HT1080 (cell line): Measurements from ENCODE around the gene FREM3. TPM values are rescaled to one million over a fixed set of nuclear protein-coding genes. Genes with fewer than 3 reads are reported as not detected.
"Not testable (repeated sequence)": the region's sequence is repeated elsewhere in the genome, so short reads cannot be mapped to it uniquely, and the experiment has no call there.

Experiments
- DNase-seq: peaks from one replicate; pipeline ENCODE4 v3.0.0-alpha.2; 2015; ENCODE audit warnings: low read depth
- polyA plus RNA-seq, 2 experiments: library from polyadenylated mRNA; depleted of rRNA; stranded (reverse); fragments of >200 nt; gene quantifications; 2 replicates each; pipeline ENCODE4 v1.2.3, GENCODE V29; 2015
- total RNA-seq: library from RNA; depleted of rRNA; stranded (reverse); fragments of >200 nt; shearing (Covaris generic); gene quantifications from 2 replicates; pipeline ENCODE4 v1.2.3, GENCODE V29; 2014; rRNA removed

FREM3 gene
- not detected in 2 replicates for total RNA-seq
- polyA plus RNA-seq (2015; cell fraction: cytosol; rRNA removed), result not detected in 2 replicates
- polyA plus RNA-seq (2015; cell fraction: nucleus; rRNA removed), result not detected in 2 replicates

DNA sequence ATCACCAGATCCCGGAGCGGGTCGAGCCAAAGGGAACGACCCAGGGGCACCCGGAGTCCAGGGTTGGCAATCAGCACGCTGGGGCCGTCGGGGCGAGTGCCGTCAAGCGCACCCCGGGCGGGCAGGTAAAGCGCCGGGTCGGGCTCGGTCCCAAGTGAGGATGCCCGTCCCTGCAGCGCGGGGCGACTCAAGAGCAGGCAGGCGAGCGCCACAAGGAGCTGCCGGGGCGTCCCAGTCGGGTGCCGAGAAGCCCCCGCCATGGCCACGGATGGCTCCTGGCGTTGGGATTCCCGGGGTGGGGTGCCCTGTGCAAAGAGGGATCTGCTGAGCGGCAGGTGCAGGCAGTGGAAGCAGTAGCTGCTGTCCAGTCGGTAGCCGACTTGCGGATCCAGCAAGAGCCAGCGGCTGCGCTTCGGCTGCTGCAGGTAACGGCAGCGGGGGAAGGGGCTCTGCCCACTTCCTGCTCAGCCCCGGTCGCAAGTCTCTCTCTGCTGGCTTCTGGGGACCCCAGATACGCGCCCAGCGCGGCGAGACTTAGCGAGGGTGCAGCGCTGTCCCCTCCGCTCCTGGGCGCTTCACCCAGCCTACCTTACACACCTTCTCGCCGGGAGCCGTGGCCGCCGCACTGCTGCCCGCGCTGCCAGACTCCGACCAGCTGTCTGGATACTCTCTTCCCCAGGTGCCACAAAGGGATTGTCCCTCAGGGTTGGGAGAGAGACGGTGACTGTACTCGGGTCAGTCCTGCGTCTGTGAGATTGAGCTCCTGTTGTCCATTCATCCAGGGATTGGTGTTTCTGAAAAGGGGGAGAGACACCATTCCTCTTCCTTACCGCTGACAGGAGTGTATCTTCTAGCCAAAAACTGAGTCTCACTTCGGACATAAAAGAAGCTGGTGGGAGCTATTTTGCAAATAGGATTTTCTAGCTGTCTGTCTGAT lies at the start of gene FREM3:
Gene FREM3 (minus strand): TSS at position 260 of the 937 bp plus-strand sequence. CDS start 0 bp downstream, at position 260.
- no peak for DNase-seq

DNA sequence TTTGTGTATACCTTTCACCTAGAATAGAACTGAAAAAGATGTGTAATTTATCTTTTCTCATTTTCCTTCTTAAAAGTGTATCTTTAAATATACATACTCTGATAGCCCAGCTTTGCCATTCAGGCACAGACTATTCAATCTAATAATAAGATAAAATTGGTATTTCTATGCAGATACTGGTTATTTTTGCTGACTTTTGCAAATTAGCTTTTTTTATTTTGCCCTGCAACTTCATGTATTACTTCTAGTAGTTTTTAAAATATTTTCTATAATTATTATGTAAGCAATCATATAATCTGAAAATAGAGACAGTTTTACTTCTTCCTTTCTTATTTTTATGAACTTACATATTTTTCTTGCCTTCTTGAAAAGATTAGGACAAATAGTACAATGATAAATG lies 45.4 kb upstream of the FREM3 start:
- DNase-seq, result no peak

GRCh38 chr4:143743591-143743990 lies 43.1 kb upstream of the FREM3 start:
- DNase-seq, result no peak

- DNase-seq, result no peak
These were observed 42.4 kb upstream of the FREM3 start for GRCh38 chr4:143742834-143743233.

GRCh38 chr4:143736861-143737260 lies 36.4 kb upstream of the FREM3 start:
- no peak for DNase-seq

DNA sequence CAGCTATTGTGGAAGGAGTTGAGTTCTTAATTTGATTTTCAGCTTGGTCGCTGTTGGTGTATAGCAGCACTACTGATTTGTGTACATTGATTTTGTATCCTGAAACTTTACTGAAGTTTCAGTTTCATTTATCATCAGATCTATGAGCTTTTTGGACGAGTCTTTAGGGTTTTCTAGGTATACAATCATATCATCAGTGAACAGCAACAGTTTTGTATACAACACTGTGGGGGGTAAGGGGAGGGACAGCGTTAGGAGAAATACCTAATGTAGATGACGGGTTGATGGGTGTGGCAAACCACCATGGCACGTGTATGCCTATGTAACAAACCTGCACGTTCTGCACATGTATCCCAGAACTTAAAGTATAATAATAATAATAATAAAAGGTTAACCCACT lies 35.6 kb upstream of the FREM3 start:
- not testable (repeated sequence) for DNase-seq

DNA sequence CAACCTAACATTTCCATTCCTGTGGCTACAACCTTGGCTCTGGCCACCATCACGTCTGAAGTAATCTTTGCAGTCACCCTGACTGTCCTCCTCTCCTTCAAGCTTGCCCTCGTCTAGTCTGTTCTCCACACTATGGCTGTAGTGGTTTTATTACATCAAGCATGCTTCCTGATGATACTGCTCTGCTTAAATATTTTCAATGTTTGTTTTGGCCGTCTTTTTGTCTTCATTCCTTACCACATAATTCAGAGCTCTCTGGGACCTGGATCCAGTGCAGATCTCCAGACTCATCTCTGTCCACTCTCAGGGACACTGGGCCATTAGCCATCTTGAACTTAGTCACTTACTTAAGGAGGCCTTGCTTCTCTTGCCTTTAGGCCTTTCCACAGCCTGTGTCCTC lies 27.7 kb upstream of the FREM3 start:
- no peak for DNase-seq

GRCh38 chr4:143726714-143727113 lies 26.2 kb upstream of the FREM3 start:
- no peak for DNase-seq

DNA sequence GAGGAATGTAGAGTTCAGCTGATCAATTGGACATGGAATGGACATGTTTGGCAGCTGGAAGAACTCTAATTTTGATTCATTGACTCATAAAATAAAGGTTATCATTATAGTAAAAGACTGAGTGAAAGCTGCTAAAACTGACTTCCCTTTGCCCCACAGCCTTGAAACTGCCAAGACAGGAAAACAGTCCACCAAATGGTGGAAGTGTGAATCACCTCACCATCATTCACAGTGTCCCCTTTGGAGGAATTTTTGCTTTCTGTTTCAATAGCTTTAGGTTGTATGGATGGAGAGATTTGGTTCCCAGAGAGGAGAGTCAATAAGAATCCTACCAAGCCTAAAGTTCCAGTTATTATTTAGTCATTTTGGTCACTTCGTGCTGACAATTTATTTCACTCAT lies 20.8 kb upstream of the FREM3 start:
- DNase-seq, result peak; percentile 47

GRCh38 chr4:143718748-143719147 lies 18.3 kb upstream of the FREM3 start:
- not testable (repeated sequence) for DNase-seq

DNA sequence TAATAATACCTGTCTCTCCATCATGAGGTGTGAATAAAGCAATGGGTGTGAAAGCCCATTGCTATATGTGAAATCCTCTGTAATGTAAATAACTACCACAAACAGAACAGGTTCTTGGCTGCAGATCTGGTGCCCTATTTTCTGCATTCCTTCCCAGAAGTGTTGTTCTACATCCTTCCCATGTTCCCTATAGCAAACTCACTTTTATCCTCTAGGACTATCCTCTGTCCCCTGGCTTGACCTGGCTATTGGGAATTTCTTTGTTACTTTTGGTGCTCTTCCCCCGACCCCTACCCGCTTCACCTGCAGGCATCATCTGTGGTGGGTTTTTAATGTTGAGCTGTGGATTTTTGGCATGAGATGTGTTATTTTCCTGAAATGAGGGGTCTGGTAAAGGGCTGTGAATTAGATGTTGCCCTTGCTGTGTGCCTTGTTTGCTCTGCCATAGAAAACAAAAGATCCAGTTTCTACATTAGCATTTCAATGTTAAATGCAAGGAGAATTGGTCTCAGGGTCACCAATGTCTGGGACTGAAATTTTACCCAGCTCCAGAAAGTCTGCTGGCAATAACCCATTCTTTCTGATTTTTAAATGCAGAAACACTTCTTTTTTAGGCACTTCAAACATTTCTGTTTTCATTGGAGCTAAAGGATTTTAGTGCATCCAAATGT lies 13.6 kb upstream of the FREM3 start:
- no peak for DNase-seq

- DNase-seq, result no peak
These were observed 13.1 kb upstream of the FREM3 start for GRCh38 chr4:143713553-143713952.

GRCh38 chr4:143712155-143712550 lies 11.7 kb upstream of the FREM3 start:
- no peak for DNase-seq

DNA sequence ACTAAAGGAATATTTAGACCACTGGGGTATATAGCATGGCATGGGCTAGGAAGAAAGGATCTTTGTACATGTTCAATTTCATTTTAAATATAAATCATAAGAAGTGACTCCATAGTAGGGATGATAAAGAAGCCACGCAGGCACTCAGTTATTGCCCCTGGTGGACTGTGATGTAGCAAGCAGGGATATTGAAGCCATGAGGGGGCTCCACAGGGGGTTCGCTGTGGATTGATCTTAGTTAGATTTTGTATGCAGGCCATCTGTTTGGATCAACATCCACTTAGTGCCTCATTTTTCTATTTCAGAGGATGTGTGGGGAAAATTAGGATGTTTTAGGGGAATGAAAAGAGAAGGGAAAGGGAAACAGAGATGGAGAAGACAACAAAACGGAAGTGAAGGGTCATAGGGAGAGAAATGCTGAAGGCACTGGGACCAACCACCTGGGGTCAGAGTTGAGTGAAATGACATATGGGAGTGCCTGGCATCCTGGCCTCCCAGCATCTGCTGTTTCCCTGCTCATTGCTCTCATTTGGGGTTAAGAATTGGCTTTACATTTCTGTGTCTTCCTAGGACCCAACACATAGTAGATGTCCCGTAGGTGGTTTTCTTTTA lies 11.2 kb upstream of the FREM3 start:
- DNase-seq, result no peak

GRCh38 chr4:143701365-143701764 lies 890 bp upstream of the FREM3 start:
- no peak for DNase-seq

GRCh38 chr4:143700046-143700415 lies 444 bp downstream of the FREM3 start:
- DNase-seq, result no peak

- DNase-seq, result no peak
These were observed 987 bp downstream of the FREM3 start for GRCh38 chr4:143699331-143700045.

DNA sequence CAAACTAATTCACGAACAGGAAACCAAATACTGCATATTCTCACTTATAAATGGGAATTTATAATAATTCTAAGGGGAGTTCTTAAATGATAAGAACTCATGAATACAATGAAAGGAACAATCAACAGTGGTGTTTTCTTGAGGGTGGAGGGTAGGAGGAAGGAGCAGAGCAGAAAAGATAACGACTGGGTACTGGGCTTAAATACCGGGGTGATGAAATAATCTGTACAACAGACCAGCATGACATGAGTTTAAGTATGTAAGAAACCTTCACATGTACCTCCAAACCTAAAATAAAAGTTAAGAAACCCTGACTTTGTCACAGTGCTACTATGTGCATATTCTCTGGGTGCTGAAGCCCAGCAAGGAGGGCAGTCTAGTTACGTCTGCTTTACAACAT lies 6.6 kb downstream of the FREM3 start:
- DNase-seq, result no peak

GRCh38 chr4:143692241-143692640 lies 8.2 kb downstream of the FREM3 start:
- DNase-seq, result no peak

DNA sequence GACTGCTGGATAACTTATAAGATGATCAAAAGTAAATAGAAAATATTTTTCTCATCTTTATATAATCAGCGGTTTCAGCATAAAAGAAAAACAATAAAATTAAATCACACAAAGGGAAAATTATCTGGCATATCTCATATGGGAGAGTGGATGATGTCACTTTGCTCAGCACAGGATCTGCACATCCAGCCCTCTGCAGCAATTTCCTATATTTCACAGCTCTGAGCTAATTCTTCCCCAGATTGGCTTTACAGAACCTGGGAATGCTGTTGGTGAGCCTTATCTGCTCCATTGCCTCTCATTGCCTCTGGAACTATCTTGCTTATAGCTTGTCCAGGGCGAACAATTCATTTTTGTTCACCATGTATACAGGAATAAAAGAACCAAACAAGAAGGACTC lies 21.0 kb downstream of the FREM3 start:
- DNase-seq, result no peak

DNA sequence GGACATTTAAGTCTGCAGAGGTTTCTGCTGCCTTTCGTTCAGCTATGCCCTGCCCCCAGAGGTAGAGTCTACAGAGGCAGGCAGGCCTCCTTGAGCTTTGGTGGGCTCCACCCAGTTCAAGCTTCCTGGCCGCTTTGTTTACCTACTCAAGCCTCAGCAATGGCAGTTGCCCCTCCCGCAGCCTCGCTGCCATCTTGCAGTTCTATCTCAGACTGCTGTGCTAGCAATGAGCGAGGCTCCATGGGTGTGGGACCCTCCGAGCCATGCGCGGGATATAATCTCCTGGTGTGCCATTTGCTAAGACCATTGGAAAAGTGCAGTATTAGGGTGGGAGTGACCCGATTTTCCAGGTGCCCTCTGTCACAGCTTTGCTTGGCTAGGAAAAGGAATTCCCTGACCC lies 26.8 kb downstream of the FREM3 start:
- not testable (repeated sequence) for DNase-seq
